ENCODE results near the gene GFOD2. TPM values are rescaled to one million over a fixed set of nuclear protein-coding genes. Genes with fewer than 3 reads are reported as not detected.
A peak's percentile ranks its signal among the peaks of the same experiment; 100 is the strongest.

GFOD2 gene
- total and polyA plus RNA-seq, 2 experiments from 2014 or later, result 19.3 to 34.3 TPM

DNA sequence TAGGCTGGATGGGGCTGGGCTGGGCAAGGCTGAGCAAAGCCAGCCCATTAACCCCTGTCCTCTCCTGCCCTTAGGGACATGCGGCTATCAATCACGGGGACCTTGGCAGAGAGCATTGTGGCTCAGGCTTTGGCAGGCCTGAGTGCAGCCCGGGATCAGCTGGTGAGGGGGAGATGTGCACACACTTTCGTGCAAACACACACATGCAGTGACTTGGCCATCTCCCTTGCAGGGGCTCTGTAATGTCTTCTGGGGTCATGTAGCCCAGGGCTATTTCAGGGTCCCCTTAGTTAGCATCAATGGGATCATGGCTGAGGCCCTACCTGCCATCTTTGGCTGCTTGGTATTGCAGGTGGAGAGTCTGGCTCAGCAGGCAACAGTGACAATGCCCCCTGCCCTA, 67.3 kb downstream of the GFOD2 start:
- H3K36me3 Mint-ChIP-seq (ENCODE audit: low read depth), result peaks cover 9% of the 10 kb centered on the region; the same call in 1 of the 3 replicates
- peaks cover 70% of the 10 kb centered on the region for H3K27me3 ChIP-seq (ENCODE audit: insufficient read depth)
- peaks cover 6% of the 10 kb centered on the region; the same call in 1 of the 2 replicates for H3F3A ChIP-seq (replicated peaks; ENCODE audit: low read depth)
- no peaks in the 10 kb centered on the region for H3K36me3 ChIP-seq (ENCODE audit: insufficient read depth)
- H3K4me3 Mint-ChIP-seq, result peak overlapping the region; percentile 41; the same call in 2 of the 3 replicates
- H3K27ac ChIP-seq (ENCODE audit: low read depth), result no peak overlapping the region
- no peak for DNase-seq (ENCODE audit: low spot score)
- H3K4me3 ChIP-seq, result no peak overlapping the region
- peaks cover 73% of the 10 kb centered on the region for H3K27me3 Mint-ChIP-seq (ENCODE audit: insufficient read depth, low read depth, poor library complexity)
- no peak overlapping the region for H2AFZ ChIP-seq
- no peaks in the 10 kb centered on the region for H3K9me2 ChIP-seq (ENCODE audit: insufficient read depth)
- no peaks in the 10 kb centered on the region; the same call in 1 of the 2 replicates for H4K20me1 ChIP-seq (replicated peaks; ENCODE audit: insufficient read depth)
- H3K4me2 ChIP-seq, result no peak overlapping the region
- H3K4me1 Mint-ChIP-seq, result peaks cover 13% of the 10 kb centered on the region
- TF ChIP-seq ZNF114 (CRISPR knock-in tag; IDR thresholded peaks at IDR 0.05) (no peak), CREB1 (CRISPR knock-in tag; IDR thresholded peaks at IDR 0.05; ENCODE audit: low read depth) (no peak), ZNF331 (CRISPR knock-in tag; IDR thresholded peaks at IDR 0.05; ENCODE audit: low read depth) (no peak), JUNB (IDR thresholded peaks at IDR 0.05; ENCODE audit: unreplicated experiment) (no peak), EZH2 (IDR thresholded peaks at IDR 0.05; ENCODE audit: low read depth, unreplicated experiment) (no peak), POLR2AphosphoS5 (IDR thresholded peaks at IDR 0.05; ENCODE audit: low read depth) (no peak), STAT1 (IDR thresholded peaks at IDR 0.05; ENCODE audit: unreplicated experiment) (no peak)
- TF ChIP-seq, protein P1, sequence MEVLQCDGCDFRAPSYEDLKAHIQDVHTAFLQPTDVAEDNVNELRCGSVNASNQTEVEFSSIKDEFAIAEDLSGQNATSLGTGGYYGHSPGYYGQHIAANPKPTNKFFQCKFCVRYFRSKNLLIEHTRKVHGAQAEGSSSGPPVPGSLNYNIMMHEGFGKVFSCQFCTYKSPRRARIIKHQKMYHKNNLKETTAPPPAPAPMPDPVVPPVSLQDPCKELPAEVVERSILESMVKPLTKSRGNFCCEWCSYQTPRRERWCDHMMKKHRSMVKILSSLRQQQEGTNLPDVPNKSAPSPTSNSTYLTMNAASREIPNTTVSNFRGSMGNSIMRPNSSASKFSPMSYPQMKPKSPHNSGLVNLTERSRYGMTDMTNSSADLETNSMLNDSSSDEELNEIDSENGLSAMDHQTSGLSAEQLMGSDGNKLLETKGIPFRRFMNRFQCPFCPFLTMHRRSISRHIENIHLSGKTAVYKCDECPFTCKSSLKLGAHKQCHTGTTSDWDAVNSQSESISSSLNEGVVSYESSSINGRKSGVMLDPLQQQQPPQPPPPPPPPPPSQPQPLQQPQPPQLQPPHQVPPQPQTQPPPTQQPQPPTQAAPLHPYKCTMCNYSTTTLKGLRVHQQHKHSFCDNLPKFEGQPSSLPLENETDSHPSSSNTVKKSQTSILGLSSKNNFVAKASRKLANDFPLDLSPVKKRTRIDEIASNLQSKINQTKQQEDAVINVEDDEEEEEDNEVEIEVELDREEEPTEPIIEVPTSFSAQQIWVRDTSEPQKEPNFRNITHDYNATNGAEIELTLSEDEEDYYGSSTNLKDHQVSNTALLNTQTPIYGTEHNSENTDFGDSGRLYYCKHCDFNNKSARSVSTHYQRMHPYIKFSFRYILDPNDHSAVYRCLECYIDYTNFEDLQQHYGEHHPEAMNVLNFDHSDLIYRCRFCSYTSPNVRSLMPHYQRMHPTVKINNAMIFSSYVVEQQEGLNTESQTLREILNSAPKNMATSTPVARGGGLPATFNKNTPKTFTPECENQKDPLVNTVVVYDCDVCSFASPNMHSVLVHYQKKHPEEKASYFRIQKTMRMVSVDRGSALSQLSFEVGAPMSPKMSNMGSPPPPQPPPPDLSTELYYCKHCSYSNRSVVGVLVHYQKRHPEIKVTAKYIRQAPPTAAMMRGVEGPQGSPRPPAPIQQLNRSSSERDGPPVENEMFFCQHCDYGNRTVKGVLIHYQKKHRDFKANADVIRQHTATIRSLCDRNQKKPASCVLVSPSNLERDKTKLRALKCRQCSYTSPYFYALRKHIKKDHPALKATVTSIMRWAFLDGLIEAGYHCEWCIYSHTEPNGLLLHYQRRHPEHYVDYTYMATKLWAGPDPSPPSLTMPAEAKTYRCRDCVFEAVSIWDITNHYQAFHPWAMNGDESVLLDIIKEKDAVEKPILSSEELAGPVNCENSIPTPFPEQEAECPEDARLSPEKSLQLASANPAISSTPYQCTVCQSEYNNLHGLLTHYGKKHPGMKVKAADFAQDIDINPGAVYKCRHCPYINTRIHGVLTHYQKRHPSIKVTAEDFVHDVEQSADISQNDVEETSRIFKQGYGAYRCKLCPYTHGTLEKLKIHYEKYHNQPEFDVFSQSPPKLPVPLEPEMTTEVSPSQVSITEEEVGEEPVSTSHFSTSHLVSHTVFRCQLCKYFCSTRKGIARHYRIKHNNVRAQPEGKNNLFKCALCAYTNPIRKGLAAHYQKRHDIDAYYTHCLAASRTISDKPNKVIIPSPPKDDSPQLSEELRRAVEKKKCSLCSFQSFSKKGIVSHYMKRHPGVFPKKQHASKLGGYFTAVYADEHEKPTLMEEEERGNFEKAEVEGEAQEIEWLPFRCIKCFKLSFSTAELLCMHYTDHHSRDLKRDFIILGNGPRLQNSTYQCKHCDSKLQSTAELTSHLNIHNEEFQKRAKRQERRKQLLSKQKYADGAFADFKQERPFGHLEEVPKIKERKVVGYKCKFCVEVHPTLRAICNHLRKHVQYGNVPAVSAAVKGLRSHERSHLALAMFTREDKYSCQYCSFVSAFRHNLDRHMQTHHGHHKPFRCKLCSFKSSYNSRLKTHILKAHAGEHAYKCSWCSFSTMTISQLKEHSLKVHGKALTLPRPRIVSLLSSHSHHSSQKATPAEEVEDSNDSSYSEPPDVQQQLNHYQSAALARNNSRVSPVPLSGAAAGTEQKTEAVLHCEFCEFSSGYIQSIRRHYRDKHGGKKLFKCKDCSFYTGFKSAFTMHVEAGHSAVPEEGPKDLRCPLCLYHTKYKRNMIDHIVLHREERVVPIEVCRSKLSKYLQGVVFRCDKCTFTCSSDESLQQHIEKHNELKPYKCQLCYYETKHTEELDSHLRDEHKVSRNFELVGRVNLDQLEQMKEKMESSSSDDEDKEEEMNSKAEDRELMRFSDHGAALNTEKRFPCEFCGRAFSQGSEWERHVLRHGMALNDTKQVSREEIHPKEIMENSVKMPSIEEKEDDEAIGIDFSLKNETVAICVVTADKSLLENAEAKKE (CRISPR knock-in tag; IDR thresholded peaks at IDR 0.05), result no peak
- TF ChIP-seq, protein P2, sequence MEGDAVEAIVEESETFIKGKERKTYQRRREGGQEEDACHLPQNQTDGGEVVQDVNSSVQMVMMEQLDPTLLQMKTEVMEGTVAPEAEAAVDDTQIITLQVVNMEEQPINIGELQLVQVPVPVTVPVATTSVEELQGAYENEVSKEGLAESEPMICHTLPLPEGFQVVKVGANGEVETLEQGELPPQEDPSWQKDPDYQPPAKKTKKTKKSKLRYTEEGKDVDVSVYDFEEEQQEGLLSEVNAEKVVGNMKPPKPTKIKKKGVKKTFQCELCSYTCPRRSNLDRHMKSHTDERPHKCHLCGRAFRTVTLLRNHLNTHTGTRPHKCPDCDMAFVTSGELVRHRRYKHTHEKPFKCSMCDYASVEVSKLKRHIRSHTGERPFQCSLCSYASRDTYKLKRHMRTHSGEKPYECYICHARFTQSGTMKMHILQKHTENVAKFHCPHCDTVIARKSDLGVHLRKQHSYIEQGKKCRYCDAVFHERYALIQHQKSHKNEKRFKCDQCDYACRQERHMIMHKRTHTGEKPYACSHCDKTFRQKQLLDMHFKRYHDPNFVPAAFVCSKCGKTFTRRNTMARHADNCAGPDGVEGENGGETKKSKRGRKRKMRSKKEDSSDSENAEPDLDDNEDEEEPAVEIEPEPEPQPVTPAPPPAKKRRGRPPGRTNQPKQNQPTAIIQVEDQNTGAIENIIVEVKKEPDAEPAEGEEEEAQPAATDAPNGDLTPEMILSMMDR (conservative IDR thresholded peaks at IDR 0.05; ENCODE audit: low read depth in 2 of 2), result no peak
- no peaks in the 10 kb centered on the region; the same call in 1 of the 2 replicates for H3K4me1 ChIP-seq (ENCODE audit: insufficient read depth)
- no peak for ATAC-seq
- no peaks in the 10 kb centered on the region for H3K79me2 ChIP-seq (replicated peaks; ENCODE audit: insufficient read depth)
- H3K27ac Mint-ChIP-seq, result no peak overlapping the region
- H3K9me3 Mint-ChIP-seq, result no peaks in the 10 kb centered on the region

Measured in GM23338 (cell line).